Measurements from ENCODE around the gene TSPAN9. TPM values are rescaled to one million over a fixed set of nuclear protein-coding genes. Genes with fewer than 3 reads are reported as not detected.

The TSPAN9 gene
- total RNA-seq, 1 donor from 2014 or later: 81.2 TPM

DNA sequence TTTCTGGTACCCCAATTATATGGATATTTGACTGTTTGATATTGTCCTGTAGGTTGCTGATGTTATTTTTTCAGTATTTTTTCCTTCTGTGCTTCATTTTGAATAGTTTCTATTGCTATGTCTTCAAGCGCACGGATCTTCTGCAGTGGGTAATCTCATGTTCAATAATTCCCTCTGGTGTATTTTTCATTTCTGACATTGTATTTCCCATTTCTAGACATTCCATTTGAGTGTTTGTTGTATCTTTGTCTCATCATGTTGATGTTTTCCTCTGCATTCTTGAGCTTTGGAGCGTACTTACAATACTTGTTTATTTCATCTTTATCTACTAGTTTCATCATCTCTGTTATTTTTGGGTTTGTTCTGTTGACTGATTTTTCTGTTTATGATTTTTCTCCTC is 22.0 kb downstream of the TSPAN9 start:
- Histone ChIP-seq H3K4me3 (no peak overlapping the region), H3K9me3 (no peaks in the 10 kb centered on the region), H3K4me1 (peaks cover 40% of the 10 kb centered on the region), H3K36me3 (no peaks in the 10 kb centered on the region), H3K27ac (peak overlapping the region; percentile 9), H3K27me3 (no peaks in the 10 kb centered on the region)
- ATAC-seq (no peak), DNase-seq (no peak)
- TF ChIP-seq, protein P1, sequence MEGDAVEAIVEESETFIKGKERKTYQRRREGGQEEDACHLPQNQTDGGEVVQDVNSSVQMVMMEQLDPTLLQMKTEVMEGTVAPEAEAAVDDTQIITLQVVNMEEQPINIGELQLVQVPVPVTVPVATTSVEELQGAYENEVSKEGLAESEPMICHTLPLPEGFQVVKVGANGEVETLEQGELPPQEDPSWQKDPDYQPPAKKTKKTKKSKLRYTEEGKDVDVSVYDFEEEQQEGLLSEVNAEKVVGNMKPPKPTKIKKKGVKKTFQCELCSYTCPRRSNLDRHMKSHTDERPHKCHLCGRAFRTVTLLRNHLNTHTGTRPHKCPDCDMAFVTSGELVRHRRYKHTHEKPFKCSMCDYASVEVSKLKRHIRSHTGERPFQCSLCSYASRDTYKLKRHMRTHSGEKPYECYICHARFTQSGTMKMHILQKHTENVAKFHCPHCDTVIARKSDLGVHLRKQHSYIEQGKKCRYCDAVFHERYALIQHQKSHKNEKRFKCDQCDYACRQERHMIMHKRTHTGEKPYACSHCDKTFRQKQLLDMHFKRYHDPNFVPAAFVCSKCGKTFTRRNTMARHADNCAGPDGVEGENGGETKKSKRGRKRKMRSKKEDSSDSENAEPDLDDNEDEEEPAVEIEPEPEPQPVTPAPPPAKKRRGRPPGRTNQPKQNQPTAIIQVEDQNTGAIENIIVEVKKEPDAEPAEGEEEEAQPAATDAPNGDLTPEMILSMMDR (IDR thresholded peaks at IDR 0.05): no peak
- intact Hi-C loops (cut with DNase I): no loop called here

DNA sequence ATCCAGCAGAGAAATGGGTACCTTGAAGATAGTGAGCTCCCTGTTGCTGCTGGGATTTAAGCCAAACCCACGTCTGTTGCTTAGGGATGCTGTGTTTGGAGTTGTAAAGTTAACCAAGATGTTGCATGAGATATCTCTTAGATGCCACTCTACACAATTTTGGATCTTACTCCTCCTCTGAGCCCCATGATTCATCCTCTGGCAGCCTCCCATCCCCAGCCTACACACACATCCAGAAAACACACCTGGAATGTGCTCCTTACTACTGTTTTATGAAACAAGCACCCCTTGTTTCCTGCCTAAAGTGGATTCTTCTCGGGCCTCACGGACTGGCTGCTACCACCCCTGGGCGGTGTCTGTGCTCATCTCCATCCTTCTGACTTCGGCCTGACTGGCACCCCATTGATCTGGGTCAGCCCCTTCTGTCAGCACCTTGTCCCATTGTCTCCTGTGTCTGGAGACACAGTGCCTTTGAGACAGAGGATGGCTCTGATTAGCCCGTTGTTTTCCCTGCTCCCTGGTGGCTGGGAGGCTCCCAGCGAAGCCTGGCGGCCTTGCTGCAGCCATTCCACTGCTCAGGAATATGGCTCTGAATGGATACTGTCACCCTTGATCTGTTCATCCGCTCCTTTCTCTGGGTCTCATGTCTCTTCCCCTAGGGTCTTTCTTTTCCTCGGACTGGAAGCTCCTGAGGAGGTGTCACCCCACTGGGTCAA is 24.3 kb downstream of the TSPAN9 start:
- TF ChIP-seq, protein P1 (IDR thresholded peaks at IDR 0.05): no peak
- no peak for ATAC-seq
- H3K4me3 ChIP-seq: no peak overlapping the region
- H3K27ac ChIP-seq: no peak overlapping the region
- no peaks in the 10 kb centered on the region for H3K9me3 ChIP-seq
- no peak for DNase-seq
- no peaks in the 10 kb centered on the region for H3K27me3 ChIP-seq
- H3K4me1 ChIP-seq: peaks cover 48% of the 10 kb centered on the region
- intact Hi-C loops (cut with DNase I): no loop called here
- no peaks in the 10 kb centered on the region for H3K36me3 ChIP-seq

DNA sequence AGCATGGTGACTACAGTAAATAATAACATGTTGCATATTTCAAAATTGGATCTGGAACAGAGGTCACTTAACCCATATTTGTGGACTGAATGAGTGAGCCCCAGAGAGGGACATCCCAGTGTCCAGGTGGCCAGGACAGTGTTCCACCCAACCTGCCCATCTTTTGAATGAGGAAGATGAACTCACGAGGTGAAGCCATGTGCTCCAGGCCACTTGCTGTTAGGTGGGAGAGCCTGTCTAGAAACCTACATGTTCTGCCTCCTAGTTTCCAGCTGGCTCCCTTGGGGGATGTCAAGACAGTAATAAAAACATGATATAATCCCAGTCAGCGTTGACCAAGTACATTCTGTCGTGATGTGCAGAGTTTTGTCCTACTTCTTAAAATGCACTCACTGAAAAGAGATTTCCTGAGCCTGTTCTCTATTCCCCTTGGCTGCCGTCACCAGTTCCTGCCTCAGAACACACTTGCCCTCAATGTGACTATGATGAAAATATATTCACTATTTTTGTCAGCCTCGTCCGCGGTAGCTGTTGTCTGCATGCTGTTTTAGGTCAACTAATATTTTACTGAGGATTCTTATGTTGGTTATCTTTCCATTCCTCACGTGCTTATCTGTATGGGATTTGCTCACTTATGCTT is 25.7 kb downstream of the TSPAN9 start:
- TF ChIP-seq, protein P1 (IDR thresholded peaks at IDR 0.05): no peak
- intact Hi-C loops (cut with DNase I): no loop called here
- Histone ChIP-seq H3K4me1 (peaks cover 37% of the 10 kb centered on the region), H3K9me3 (no peaks in the 10 kb centered on the region), H3K27me3 (no peaks in the 10 kb centered on the region), H3K36me3 (no peaks in the 10 kb centered on the region), H3K4me3 (no peak overlapping the region), H3K27ac (no peak overlapping the region)
- no peak for ATAC-seq
- no peak for DNase-seq

- Histone ChIP-seq H3K9me3 (no peaks in the 10 kb centered on the region), H3K27ac (no peak overlapping the region), H3K27me3 (no peaks in the 10 kb centered on the region), H3K4me3 (no peak overlapping the region), H3K36me3 (no peaks in the 10 kb centered on the region), H3K4me1 (peaks cover 32% of the 10 kb centered on the region)
- DNase-seq (no peak), ATAC-seq (no peak)
- TF ChIP-seq, protein P1 (IDR thresholded peaks at IDR 0.05): no peak
- intact Hi-C loops (cut with DNase I): no loop called here
These were observed 26.6 kb downstream of the TSPAN9 start for GRCh38 chr12:3103806-3104205.

DNA sequence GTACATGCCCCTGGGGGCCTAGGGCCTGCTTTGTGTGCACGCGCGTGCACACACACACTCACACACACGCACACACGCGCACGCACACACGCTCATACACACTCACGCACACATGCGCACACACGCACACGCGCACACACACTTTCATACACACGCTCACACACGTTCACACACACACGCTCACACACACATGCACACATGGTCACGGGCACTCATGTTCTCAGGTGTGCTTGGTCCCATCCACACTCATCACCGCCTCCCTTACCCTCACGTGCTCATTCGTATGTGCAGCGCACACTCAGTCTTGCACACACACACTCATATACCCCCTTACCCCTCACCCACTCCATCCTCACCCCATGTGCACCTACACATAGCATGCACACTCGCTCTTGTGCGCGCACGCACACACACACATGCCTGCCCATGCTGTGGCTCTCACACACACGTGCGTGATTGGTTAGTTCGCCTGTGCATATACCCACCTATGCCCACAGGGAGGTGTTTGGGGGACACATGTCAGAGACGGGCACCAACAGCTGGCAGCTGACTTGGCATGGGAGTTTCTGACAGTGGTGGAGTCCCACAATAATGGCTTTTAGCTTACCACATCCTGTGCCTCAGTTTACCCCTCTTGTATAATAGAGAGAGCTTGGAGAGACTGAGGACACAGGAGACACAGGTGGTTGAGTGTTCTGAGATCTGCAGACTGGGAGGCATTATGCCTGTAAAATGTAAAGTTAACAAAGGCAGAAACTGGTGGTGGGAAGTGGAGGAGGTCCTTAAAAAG is 28.7 kb downstream of the TSPAN9 start:
- peak; percentile 17 for ATAC-seq
- Histone ChIP-seq H3K36me3 (no peaks in the 10 kb centered on the region), H3K27me3 (no peaks in the 10 kb centered on the region), H3K4me1 (peaks cover 30% of the 10 kb centered on the region), H3K4me3 (no peak overlapping the region), H3K9me3 (no peaks in the 10 kb centered on the region), H3K27ac (no peak overlapping the region)
- intact Hi-C loops (cut with DNase I): no loop called here
- TF ChIP-seq, protein P1 (IDR thresholded peaks at IDR 0.05): no peak
- no peak for DNase-seq

All from upper lobe of right lung (tissue), 1 donor.